Hematopoietic multipotent progenitor cell (in vitro differentiated cells): ENCODE data around the gene RIPOR2. TPM values are rescaled to one million over a fixed set of nuclear protein-coding genes. Genes with fewer than 3 reads are reported as not detected.

Experiments used
- total RNA-seq: library from RNA; depleted of rRNA; stranded (reverse); fragments of >200 nt; gene quantifications from one replicate; pipeline ENCODE4 v1.2.3, GENCODE V29; 2012

The RIPOR2 gene
- total RNA-seq, 1 donor, result 55.5 TPM

Other genes starting within 250 kb of the RIPOR2 start
- gene C6orf62, start 216.8 kb downstream of the RIPOR2 start, total RNA-seq, result 41.7 TPM
- gene GMNN, start 161.0 kb downstream of the RIPOR2 start, total RNA-seq, result 13.5 TPM
- gene ARMH2, start 137.0 kb downstream of the RIPOR2 start, total RNA-seq, result 0.54 TPM